GM18519 (cell line): ENCODE measurements around the gene APRT.
"Not testable (repeated sequence)": the region's sequence is repeated elsewhere in the genome, so short reads cannot be mapped to it uniquely, and the experiment has no call there.

Experiments used
- ATAC-seq: cut with Tn5 transposase; IDR thresholded peaks from one replicate; pipeline ENCODE4 v1.9.1; 2021; ENCODE audit warnings: mild to moderate bottlenecking, moderate library complexity; ENCODE audit not compliant: unreplicated experiment, low FRiP score

The APRT gene

GRCh38 chr16:88777471-88778270 is 34.1 kb downstream of the APRT start:
- no peak for ATAC-seq

GRCh38 chr16:88775825-88776224 is 35.9 kb downstream of the APRT start:
- ATAC-seq: no peak

GRCh38 chr16:88774544-88775393 is 37.0 kb downstream of the APRT start:
- ATAC-seq: no peak

- ATAC-seq: no peak
Observed at GRCh38 chr16:88773812-88774291, 37.9 kb downstream of the APRT start.

- ATAC-seq: no peak
Observed at GRCh38 chr16:88772871-88773811, 38.6 kb downstream of the APRT start.

GRCh38 chr16:88771781-88772180 is 39.9 kb downstream of the APRT start:
- ATAC-seq: not testable (repeated sequence)

GRCh38 chr16:88771294-88771772 is 40.4 kb downstream of the APRT start:
- no peak for ATAC-seq

GRCh38 chr16:88770461-88771293 is 41.1 kb downstream of the APRT start:
- no peak for ATAC-seq

GRCh38 chr16:88769617-88770460 is 41.9 kb downstream of the APRT start:
- ATAC-seq: no peak

GRCh38 chr16:88768071-88768783 is 43.5 kb downstream of the APRT start:
- ATAC-seq: no peak

GRCh38 chr16:88767546-88768070 is 44.1 kb downstream of the APRT start:
- no peak for ATAC-seq

GRCh38 chr16:88766975-88767374 is 44.8 kb downstream of the APRT start:
- ATAC-seq: no peak

GRCh38 chr16:88764913-88765349 is 46.8 kb downstream of the APRT start:
- no peak for ATAC-seq

- ATAC-seq: no peak
Observed at GRCh38 chr16:88764080-88764479, 47.6 kb downstream of the APRT start.

GRCh38 chr16:88763502-88764053 is 48.1 kb downstream of the APRT start:
- no peak for ATAC-seq

GRCh38 chr16:88762941-88763340 is 48.8 kb downstream of the APRT start:
- no peak for ATAC-seq

- no peak for ATAC-seq
Observed at GRCh38 chr16:88762258-88762870, 49.4 kb downstream of the APRT start.
